Stimulated activated CD4-positive, alpha-beta T cell treated with anti-CD3 and anti-CD28 coated beads, Interleukin-15, amount 100 ng/mL, for 1 hour (primary cell): ENCODE results near the gene GPX7.
"Not testable (repeated sequence)": the region's sequence is repeated elsewhere in the genome, so short reads cannot be mapped to it uniquely, and the experiment has no call there.

ENCODE experiments used
- DNase-seq, 2 donors: peaks; one replicate each; pipeline ENCODE4 v3.0.0-alpha.2; 2020; ENCODE audit warnings: low read depth in 1 of 2, low spot score in 1 of 2

The GPX7 gene

DNA sequence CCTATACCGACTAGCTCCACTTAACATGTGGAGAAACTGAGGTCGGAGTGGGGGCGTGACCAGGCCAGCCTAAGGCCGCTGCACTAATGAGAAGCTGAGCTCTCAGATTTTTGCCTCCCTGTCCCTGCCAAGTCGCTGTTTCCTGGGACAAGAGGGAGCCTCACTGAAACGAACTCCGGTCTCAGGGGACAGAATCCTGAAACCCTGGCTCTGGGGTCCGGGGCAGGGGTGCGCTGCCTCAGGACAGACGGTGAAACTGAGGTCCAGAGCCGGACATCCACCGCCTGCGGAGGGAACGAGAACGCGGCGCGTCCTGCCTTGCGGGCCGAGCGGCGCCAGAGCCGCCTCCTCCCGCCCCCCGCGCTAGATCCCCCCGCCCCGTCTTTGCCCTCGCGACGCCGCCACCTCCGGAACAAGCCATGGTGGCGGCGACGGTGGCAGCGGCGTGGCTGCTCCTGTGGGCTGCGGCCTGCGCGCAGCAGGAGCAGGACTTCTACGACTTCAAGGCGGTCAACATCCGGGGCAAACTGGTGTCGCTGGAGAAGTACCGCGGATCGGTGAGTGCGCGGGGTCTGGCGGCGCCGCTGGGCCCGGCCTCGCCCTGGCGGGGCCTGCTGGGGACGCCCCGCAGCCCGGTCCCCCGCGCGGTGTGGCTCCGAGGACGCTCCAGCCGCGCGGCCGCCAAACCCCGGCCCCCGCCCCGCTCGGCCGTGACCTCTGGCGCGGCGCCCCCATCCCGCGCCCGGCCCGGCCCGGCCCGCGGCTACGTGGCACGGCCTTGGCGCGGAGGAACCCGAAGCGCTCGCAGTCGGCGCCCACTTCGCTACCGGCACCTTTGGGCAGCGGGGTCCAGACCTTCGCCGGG, at the start of gene GPX7:
TSS of gene GPX7 (plus strand) at position 381 of the 865 bp plus-strand sequence. CDS start at position 420, 39 bp downstream.
- DNase-seq = peak; percentile 13 to 45

DNA sequence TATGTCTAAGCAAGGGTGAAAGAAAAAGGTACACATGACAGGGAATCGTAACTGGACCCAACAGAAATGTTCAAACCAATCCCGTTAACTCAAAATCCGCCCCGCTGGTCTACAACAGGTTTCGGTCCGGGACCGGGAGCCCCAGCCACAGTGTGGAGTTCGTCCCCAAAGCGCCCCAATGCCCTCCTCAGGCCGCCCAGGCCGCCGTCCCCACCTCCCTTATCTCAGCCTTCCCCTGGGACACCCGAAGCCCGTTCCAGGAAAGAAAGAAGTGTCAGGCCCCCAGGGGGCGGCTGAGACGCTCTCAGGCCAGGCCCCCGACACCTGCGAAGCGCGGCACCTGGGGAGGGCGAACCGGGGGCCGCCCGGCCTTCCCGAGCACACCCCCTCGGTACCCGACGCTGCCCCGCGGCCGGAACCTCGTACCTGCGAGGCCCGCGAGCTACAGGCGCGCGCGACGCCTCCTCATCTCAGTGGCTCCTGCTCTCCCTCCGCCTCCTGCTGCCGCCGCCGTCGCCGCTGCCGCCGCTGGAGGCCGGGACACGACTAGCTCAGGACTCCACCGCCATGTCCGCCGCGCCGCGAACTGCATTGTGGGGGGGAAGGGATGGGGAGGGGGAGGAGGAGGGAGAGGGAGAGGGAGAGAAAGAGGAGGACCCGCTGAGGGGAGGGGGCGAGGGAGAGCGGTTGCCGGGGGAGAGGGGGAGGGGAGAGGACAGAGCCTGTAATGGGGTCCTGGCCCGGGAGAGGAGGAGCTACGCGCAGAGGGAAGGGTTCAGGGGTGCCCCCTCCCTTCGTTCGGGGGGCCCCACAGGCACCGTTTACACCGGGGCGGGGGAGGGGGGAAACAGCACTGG, 49.4 kb upstream of the GPX7 start, which contains the start of gene TUT4:
TSS of gene TUT4 (minus strand) at position 588 of the 857 bp plus-strand sequence. CDS start 26,812 bp downstream, outside the sequence.
- DNase-seq = peak; percentile 48 to 59

DNA sequence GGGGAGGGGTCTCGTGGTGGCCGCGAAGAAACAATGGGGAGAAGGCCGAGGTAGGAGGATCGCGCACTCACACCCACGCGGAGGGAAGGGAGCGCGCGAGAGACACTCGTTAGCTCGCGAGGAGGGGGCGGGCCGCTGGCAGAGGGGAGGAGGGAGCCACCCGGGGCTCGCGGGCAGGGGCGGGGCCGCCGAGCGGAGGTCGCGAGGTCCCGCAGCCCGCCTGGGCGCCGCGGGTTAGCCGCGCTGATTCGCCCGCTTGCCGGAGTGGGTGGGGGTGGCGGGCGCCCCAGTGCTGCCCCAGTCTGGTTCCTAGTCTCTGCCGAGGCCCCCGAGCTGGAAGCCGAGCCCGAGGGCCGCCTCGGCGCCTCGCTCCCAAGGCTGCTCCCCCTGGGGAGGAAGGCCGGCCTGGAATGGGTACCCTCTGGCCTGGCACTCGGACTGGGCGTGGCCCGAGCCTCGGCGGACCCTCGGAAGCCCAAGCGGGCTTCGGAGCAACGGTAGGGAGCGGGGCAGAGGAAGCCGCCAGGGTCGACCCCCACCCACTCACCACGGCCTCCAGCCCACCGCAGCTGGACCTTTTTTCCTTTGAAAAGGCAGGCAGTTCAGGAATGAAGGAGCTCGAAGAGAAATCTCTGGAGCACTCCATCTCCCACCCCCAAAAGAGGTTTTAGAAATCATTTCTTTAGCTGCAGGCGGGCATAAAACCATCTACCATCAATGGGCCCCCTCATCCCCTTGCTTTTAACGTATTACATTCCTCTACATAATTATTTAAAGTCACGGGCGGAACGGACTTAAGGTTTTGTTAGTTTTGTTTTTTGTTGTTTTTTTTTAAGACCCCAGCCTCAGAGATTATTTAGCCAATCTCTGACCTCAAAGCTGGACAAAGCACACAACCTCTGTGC, 48.6 kb upstream of the GPX7 start:
- DNase-seq = peak; percentile 73 to 83

DNA sequence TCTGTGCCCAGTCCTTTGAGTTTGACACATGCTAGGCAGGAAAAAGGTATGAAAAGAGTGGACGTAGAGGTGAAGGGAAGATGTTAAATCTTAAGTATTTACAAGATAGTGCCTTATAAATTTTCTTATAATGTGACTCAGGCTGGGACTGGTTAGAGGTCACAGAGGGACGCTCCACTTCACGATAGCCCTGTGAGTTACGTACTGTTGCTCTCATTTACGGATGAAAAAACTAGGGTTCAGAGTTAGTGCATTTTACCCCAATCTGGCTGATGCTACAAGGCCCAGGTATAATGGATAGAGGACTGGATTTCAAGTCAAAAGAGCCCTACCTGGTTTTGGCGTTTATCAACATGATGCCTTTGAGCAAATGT, 47.9 kb upstream of the GPX7 start:
- no peak for DNase-seq

DNA sequence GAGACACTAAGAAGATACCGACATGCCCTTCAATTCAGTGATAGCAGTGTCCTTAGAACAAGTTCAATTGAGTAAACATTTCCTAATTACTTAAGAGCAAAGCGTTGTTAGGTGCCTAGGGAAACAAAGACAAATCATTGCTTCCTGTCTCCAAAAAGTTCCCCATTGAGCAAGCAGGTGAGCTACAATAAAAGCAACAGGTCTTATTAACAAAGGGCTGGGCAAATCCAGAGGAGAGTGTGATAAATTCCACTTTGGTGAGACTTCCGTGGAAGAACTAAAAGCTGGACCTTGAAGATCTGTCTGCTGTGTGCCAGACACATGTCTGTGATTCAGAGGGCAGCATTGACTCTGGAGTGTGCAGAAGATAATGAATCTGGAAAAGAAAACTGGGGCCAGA, 47.4 kb upstream of the GPX7 start:
- no peak for DNase-seq

DNA sequence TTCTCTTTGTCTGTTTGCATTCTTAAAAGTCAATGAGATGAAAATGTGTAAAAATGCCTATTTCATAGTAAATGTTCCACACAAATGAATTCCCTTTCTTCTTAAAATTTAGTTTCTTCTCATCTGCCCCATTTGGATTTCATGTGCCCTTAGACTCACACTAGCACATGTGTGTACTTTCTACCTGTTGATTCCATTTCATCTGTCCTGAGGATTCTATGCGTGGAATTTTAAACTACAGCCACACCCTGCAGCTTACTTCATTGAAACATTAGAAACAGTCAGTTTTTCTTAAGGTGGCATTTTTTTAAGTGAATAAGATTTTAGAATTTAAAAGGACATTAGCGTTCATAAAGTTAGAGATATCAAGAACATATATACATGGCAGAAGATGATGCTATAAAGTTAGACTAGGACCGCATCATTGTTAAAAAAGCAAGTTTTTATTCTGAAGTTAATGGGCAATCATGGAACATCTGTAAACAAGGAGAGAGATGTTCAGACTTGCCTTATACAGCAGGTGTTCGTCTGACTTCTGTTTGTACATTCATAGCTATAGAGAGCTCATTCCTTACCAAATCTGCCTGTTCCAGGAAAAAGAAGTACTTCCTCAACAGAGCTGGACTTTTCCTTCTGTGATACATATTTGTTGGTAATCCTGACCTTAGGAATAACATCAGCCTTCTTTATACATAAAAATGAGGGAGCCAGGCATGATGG, 45.4 kb upstream of the GPX7 start:
- no peak for DNase-seq

DNA sequence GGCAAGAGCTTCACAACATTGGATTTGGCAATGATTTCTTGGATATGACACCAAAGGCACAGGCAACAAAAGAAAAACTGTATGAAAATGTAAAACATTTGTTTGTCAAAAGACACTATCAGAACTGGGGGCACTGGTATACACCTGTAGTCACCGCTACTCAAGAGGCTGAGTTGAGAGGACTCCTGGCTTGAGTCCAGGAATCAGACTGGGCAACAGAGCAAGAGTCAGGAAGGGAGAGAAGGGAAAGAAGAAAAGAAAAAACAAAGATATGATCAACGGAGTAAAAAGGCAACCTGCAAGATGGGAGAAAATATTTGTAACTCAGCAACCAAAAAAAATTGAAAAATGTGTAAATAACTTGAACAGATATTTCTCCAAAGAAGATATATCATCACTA, 43.2 kb upstream of the GPX7 start:
- DNase-seq = no peak

DNA sequence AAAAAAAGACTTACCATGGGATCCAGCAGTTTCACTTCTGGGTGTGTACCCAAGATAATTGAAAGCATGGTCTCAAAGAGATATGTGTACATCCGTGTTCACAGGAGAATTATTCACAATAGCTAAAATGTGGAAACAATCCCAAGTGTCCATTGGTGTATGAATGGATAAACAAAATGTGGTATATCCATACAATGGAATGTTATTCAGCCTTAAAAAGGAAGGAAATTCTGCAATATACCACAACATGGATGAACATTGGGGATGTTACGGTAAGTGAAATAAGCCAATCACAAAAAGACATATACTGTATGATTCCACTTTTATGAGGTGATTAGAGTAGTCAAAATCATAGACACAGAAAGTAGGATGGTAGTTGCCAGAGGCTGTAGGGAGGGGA, 42.3 kb upstream of the GPX7 start:
- no peak for DNase-seq

DNA sequence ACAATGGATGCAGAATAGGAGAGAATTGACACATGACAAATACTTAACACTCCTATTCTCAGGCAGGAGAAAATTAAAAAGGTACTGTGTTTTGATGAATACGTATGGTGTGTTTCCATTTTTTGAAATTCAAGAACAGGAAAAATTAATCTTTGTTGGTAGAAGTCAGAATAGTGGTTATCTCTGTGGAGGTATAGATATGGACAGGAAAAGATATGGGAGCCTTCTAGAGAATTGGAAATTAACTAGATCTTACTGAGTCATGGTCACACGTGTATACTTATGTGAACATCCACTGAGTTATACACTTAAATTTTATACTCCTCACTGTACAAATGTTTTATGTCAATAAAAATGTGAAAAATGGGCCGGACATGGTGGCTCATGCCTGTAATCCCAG, 39.4 kb upstream of the GPX7 start:
- no peak for DNase-seq

DNA sequence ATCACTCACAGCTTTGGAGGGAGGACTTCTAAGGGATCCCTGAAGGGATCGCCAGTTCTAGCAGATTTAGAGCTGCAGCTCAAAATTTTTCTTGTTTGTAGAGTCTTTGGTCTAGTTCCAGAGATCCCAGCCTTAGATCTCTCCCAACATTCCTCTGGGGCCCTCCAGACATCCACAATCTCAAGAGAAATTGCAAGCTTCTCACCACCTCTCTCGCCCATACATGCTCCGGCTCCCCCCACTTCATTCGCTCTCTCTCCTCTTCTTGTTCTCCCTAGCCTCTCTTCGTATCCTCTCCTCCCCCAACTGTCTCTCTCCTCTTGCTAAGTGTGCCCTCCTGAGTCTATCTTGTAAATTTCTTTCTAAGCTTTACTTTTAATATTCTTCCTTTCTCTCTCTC, 34.2 kb upstream of the GPX7 start:
- no peak for DNase-seq

DNA sequence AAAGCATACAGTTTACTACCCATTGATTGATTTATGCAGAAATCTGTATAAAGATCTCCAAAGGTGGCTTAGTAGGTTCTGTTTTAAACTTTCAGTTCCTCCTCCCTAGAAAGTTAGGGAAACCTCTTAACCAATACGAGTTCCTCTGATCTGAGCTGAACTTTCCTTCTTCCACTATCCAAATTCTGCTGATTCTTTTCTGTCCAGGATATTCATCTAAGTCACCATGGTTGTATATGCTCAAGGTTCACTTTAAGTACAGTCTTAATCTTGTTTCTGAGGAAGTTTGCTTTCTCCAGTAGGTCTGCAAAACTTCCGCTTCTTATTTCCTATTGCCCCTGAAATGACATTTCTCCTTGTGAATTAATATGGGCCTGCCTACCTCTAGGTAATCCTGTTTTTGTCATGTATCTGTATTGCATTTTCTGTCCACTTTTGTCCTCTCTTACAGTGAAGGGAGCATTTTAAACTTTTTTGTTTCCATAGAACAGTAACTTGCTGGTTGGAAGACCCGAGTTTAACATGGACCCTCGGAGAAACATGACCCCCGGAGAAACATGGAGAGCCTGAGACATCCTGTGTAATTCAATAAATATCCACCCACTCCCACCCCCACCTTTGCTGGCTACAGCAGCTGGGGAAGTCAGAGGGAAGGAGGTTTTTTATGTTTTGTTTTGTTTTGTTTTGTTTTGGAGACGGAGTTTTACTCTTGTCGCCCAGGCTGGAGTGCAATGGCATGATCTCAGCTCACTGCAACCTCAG, 32.5 kb upstream of the GPX7 start:
- DNase-seq = no peak

DNA sequence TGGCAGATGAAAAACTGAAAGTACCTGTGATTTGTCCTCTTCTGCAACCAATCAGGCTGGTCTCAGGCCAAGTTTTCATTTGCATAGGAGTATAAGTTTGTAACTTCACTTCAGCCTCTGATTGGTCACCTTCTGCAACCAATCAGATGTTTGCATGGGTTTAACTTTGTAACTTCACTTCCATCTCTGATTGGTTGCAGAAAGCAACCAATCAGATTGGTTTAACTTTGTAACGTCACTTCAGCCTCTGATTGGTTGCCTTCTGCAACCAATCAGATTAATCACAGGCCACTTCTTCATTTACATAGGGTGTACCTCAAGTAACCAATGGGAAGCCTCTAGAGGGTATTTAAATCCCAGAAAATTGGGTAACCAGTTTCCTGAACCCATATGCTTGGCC, 30.4 kb upstream of the GPX7 start:
- DNase-seq = no peak

DNA sequence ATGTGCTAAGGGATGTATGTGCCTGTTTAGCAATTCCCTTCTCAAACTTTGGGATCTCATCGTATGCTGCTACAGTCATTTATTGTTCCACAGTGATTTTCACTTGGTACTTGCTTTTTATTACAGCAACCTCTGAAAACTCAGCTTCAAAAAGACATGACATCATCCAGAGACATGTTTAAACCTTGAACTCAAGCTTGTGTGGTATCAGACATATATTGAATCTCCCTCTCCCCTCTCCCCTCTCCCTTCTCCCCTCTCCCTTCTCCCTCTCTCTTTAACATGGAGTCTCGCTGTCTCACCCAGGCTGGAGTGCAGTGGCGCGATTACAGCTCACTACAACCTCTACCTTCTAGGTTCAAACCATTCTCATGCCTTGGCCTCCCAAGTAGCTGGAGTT, 29.8 kb upstream of the GPX7 start:
- DNase-seq = no peak

DNA sequence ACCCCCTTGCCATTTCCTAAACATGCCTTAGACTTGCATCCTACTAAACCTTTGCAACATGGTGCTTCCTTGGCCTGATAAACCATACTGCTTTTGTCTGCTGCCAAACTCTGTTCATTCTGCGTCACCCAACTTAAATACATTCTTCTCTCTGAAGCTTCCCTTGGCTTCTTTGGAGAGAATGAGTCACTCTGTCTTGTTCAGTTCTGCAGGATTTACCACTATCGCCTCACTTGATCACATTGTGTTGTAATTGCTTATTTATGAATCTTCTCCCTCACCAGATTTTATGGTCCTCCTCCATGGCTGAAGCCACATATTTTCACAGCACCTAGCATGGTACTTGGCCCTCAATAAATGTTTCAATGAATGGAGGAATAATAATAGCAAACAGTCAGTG, 27.6 kb upstream of the GPX7 start:
- DNase-seq = no peak

DNA sequence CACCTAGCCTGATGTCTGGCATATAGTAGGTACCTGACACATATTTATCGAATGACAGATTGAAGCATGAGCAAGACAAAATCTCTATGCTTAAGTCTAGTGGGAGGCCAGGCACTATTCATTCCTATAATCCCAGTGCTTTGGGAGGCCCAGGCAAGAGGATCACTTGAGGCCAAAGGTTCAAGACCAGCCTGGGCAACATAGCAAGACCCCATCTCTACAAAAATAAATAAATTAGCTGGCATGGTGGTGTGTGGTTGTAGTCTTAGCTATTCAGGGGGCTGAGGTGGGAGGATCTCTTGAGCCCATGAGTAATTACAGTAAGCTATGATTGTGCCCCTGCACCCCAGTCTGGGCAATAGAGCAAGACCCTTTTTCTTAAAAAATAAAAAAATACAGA, 26.1 kb upstream of the GPX7 start:
- DNase-seq = no peak

DNA sequence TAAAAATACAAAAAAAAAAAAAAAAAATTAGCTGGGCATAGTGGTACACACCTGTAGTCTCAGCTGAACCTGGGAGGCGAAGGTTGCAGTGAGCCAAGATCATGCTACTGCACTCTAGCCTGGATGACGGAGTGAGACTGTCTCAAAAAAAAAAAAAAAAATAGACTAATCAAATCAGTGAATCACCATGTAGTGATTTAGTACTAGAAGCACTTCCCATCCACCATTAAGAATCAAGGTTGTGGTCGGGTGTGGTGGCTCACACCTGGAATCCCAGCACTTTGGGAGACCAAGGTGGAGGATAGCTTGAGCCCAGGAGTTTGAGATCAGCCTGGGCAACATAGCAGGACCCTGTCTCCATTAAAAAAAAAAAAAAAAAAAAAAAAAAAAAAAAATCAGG, 24.1 kb upstream of the GPX7 start:
- not testable (repeated sequence) for DNase-seq

DNA sequence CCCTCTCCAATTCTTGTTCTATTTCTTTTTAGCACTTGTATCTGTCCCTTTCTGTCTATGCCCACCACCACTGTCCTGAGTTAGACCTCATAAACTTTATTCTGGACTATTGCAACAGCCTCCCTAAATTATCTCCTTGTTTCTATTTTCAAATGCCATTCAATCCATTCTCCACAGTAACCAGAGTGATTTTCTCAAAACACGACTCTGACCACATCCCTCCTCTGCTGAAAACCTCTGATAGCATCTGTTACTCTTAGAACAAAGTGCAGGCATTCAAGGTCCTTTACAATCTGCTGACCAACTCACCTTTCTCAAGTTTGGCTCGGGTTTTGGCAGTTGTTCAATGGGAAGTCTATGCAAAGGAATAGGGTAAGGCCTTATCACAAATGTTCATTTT, 22.8 kb upstream of the GPX7 start:
- no peak for DNase-seq

DNA sequence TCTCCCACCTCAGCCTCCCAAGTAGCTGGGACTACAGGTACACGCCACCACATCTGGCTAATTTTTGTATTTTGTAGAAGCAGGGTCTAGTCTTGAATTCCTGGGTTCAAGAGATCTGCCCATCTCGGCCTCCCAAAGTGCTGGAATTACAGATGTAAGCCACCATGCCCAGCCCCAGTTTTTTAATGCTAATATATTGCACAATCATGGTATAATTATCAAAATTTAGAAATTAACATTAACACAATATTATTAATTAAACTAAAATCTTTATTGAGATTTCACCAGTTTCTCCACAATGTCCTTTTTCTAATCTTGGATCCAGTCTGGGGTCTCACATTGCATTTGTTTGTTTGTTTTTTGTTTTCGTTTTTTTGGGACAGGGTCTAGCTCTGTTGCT, 21.9 kb upstream of the GPX7 start:
- DNase-seq = no peak

DNA sequence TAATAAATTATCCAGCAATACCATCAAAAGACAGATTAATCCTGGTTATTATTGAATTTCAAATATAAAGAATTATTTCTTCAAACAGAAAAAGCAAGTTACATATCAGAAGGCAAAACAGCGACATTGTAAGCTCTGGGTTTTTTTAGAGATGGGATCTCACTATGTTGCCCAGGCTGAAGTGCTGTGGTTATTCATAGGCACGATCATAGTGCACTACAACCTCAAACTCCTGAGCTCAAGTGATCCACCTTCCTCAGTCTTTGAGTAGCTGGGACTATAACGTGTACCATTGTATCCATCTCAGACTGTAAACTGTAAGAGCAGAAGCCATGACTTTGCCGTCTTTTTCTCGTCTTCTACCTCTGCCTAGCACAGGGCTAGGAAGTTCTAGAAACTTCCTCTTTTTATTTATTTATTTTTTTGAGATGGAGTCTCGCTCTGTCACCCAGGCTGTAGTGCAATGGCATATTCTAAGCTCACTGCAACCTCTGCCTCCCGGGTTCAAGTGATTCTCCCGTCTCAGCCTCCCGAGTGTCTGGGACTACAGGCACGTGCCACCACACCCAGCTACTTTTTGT, 20.0 kb upstream of the GPX7 start:
- no peak for DNase-seq
